ENCODE data around the gene TRIM72.
"Not testable (repeated sequence)": the region's sequence is repeated elsewhere in the genome, so short reads cannot be mapped to it uniquely, and the experiment has no call there.

DNA sequence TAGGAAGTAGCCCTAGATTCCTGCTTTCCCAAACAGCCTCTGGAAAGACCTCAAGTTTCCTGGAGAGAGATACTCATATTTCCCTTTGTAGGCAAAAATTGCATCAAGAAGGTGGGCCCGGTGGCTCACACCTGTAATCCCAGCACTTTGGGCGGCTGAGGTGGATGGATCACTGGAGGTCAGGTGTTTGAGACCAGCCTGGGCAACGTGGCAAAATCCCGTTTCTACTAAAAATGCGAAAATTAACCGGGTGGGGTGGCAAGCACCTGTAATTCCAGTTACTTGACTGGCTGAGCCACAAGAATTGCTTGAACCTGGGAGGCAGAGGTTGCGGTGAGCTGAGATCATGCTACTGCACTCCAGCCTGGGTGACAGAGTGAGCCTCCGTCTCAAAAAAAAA lies 13.8 kb upstream of the TRIM72 start:
- TF ChIP-seq POLR2AphosphoS5 (IDR thresholded peaks at IDR 0.05); EP300 (IDR thresholded peaks at IDR 0.05; ENCODE audit: low read depth); POLR2A (IDR thresholded peaks at IDR 0.05): not testable (repeated sequence)
- TF ChIP-seq, protein P1, sequence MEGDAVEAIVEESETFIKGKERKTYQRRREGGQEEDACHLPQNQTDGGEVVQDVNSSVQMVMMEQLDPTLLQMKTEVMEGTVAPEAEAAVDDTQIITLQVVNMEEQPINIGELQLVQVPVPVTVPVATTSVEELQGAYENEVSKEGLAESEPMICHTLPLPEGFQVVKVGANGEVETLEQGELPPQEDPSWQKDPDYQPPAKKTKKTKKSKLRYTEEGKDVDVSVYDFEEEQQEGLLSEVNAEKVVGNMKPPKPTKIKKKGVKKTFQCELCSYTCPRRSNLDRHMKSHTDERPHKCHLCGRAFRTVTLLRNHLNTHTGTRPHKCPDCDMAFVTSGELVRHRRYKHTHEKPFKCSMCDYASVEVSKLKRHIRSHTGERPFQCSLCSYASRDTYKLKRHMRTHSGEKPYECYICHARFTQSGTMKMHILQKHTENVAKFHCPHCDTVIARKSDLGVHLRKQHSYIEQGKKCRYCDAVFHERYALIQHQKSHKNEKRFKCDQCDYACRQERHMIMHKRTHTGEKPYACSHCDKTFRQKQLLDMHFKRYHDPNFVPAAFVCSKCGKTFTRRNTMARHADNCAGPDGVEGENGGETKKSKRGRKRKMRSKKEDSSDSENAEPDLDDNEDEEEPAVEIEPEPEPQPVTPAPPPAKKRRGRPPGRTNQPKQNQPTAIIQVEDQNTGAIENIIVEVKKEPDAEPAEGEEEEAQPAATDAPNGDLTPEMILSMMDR (IDR thresholded peaks at IDR 0.05) = not testable (repeated sequence)

Measured in transverse colon (tissue), 4 donors.